ENCODE measurements around the gene CROCC2.

Gene CROCC2

GRCh38 chr2:240983361-240983995 lies 77.3 kb downstream of the CROCC2 start:
- in situ Hi-C loops (cut with MboI; ENCODE audit: low sequenced_read_pairs) = no loop called here

- in situ Hi-C loops (cut with MboI; ENCODE audit: low sequenced_read_pairs) = no loop called here
Measured at GRCh38 chr2:240983996-240984498, 77.9 kb downstream of the CROCC2 start.

- in situ Hi-C loops (cut with MboI; ENCODE audit: low sequenced_read_pairs) = no loop called here
Measured at GRCh38 chr2:240985881-240986786, 80.0 kb downstream of the CROCC2 start.

GRCh38 chr2:240986787-240987411 lies 80.8 kb downstream of the CROCC2 start:
- in situ Hi-C loops (cut with MboI; ENCODE audit: low sequenced_read_pairs) = no loop called here

GRCh38 chr2:240987588-240987987 lies 81.5 kb downstream of the CROCC2 start:
- in situ Hi-C loops (cut with MboI; ENCODE audit: low sequenced_read_pairs) = no loop called here

- in situ Hi-C loops (cut with MboI; ENCODE audit: low sequenced_read_pairs) = no loop called here
Measured at GRCh38 chr2:240988146-240988545, 82.0 kb downstream of the CROCC2 start.

- in situ Hi-C loops (cut with MboI; ENCODE audit: low sequenced_read_pairs) = no loop called here
Measured at GRCh38 chr2:240988571-240989271, 82.6 kb downstream of the CROCC2 start.

GRCh38 chr2:240989451-240990265 lies 83.5 kb downstream of the CROCC2 start:
- in situ Hi-C loops (cut with MboI; ENCODE audit: low sequenced_read_pairs) = no loop called here

GRCh38 chr2:240990266-240990529 lies 84.1 kb downstream of the CROCC2 start:
- in situ Hi-C loops (cut with MboI; ENCODE audit: low sequenced_read_pairs) = no loop called here

- in situ Hi-C loops (cut with MboI; ENCODE audit: low sequenced_read_pairs) = no loop called here
Measured at GRCh38 chr2:240990726-240991377, 84.7 kb downstream of the CROCC2 start.

GRCh38 chr2:240991378-240992263 lies 85.5 kb downstream of the CROCC2 start:
- in situ Hi-C loops (cut with MboI; ENCODE audit: low sequenced_read_pairs) = no loop called here

- in situ Hi-C loops (cut with MboI; ENCODE audit: low sequenced_read_pairs) = no loop called here
Measured at GRCh38 chr2:240992572-240993291, 86.6 kb downstream of the CROCC2 start.

GRCh38 chr2:240993446-240994170 lies 87.5 kb downstream of the CROCC2 start:
- in situ Hi-C loops (cut with MboI; ENCODE audit: low sequenced_read_pairs) = no loop called here

GRCh38 chr2:240994171-240994896 lies 88.2 kb downstream of the CROCC2 start:
- in situ Hi-C loops (cut with MboI; ENCODE audit: low sequenced_read_pairs) = no loop called here

- in situ Hi-C loops (cut with MboI; ENCODE audit: low sequenced_read_pairs) = no loop called here
Measured at GRCh38 chr2:240995041-240996021, 89.2 kb downstream of the CROCC2 start.

Data from hTERT RPE-1 (cell line).